Stimulated activated CD8-positive, alpha-beta memory T cell treated with anti-CD3 and anti-CD28 coated beads, Interleukin-15, amount 100 ng/mL, for 4 hours (primary cell): Measurements from ENCODE around the gene MCF2L.
"Not testable (repeated sequence)": the region's sequence is repeated elsewhere in the genome, so short reads cannot be mapped to it uniquely, and the experiment has no call there.

Source experiments
- DNase-seq, 2 donors: peaks; one replicate each; pipeline ENCODE4 v3.0.0-alpha.2; 2020; ENCODE audit warnings: low read depth in 2 of 2

The MCF2L gene

GRCh38 chr13:113016526-113017295 lies 47.7 kb downstream of the MCF2L start:
- no peak for DNase-seq

GRCh38 chr13:113017506-113018215 lies 48.6 kb downstream of the MCF2L start:
- no peak for DNase-seq

GRCh38 chr13:113018676-113019465 lies 49.9 kb downstream of the MCF2L start:
- no peak for DNase-seq

GRCh38 chr13:113020323-113021080 lies 51.5 kb downstream of the MCF2L start:
- no peak for DNase-seq

- no peak for DNase-seq
These were observed 52.4 kb downstream of the MCF2L start for GRCh38 chr13:113021391-113021790.

- DNase-seq, result no peak
These were observed 52.8 kb downstream of the MCF2L start for GRCh38 chr13:113021811-113022210.

GRCh38 chr13:113022391-113022744 lies 53.4 kb downstream of the MCF2L start:
- DNase-seq, result no peak

GRCh38 chr13:113022745-113023574 lies 53.9 kb downstream of the MCF2L start:
- no peak for DNase-seq

- no peak for DNase-seq
These were observed 54.8 kb downstream of the MCF2L start for GRCh38 chr13:113023694-113024430.

GRCh38 chr13:113024466-113024865 lies 55.5 kb downstream of the MCF2L start:
- DNase-seq, result no peak

GRCh38 chr13:113026391-113026910 lies 57.4 kb downstream of the MCF2L start:
- DNase-seq, result no peak

- no peak for DNase-seq
These were observed 58.1 kb downstream of the MCF2L start for GRCh38 chr13:113027095-113027494.

- DNase-seq, result no peak
These were observed 58.6 kb downstream of the MCF2L start for GRCh38 chr13:113027566-113027965.

- no peak for DNase-seq
These were observed 59.5 kb downstream of the MCF2L start for GRCh38 chr13:113028336-113029060.

- DNase-seq, result no peak
These were observed 60.0 kb downstream of the MCF2L start for GRCh38 chr13:113029061-113029445.

- peak in 1 of 2 donors; percentile 4 for DNase-seq
These were observed 60.7 kb downstream of the MCF2L start for GRCh38 chr13:113029487-113030258.

GRCh38 chr13:113030259-113030640 lies 61.2 kb downstream of the MCF2L start:
- not testable (repeated sequence) for DNase-seq

- no peak for DNase-seq
These were observed 62.5 kb downstream of the MCF2L start for GRCh38 chr13:113031465-113031864.

GRCh38 chr13:113032291-113032690 lies 63.3 kb downstream of the MCF2L start:
- no peak for DNase-seq
